SIG-M5 (cell line): ENCODE measurements around the gene OR1L6.

Source experiments
- DNase-seq: peaks from one replicate; lab custom pipeline; 2025; lab: John Stamatoyannopoulos, UW

OR1L6 gene

GRCh38 chr9:122742003-122742402, at the start of gene OR1L6:
Gene OR1L6 (plus strand): TSS chr9:122742303. CDS start chr9:122749848, 7,545 bp downstream.
- DNase-seq: no peak

- no peak for DNase-seq
Observed at GRCh38 chr9:122695696-122696095, 46.4 kb upstream of the OR1L6 start.

- DNase-seq: no peak
Observed at GRCh38 chr9:122718038-122718437, 24.1 kb upstream of the OR1L6 start.

GRCh38 chr9:122719218-122719617, 22.9 kb upstream of the OR1L6 start:
- no peak for DNase-seq

GRCh38 chr9:122723690-122724089, 18.4 kb upstream of the OR1L6 start, which contains the start of gene OR1L4:
Gene OR1L4 (plus strand): TSS chr9:122723990. CDS start chr9:122723990, 0 bp downstream.
- DNase-seq: no peak

- no peak for DNase-seq
Observed at GRCh38 chr9:122754825-122755224, 12.7 kb downstream of the OR1L6 start.

GRCh38 chr9:122767817-122768216, 25.7 kb downstream of the OR1L6 start:
- DNase-seq: no peak

GRCh38 chr9:122777052-122777451, 34.9 kb downstream of the OR1L6 start:
- no peak for DNase-seq

- no peak for DNase-seq
Observed at GRCh38 chr9:122777935-122778627, 36.0 kb downstream of the OR1L6 start.

- no peak for DNase-seq
Observed at GRCh38 chr9:122779181-122779580, 37.1 kb downstream of the OR1L6 start.

- DNase-seq: no peak
Observed at GRCh38 chr9:122780026-122780425, 37.9 kb downstream of the OR1L6 start.

GRCh38 chr9:122781671-122782070, 39.6 kb downstream of the OR1L6 start:
- DNase-seq: no peak

- no peak for DNase-seq
Observed at GRCh38 chr9:122785269-122785668, 43.2 kb downstream of the OR1L6 start.

- DNase-seq: no peak
Observed at GRCh38 chr9:122786338-122786737, 44.2 kb downstream of the OR1L6 start.

- no peak for DNase-seq
Observed at GRCh38 chr9:122788831-122789230, 46.7 kb downstream of the OR1L6 start, which contains the start of gene OR5C1. Gene OR5C1 (plus strand): TSS chr9:122788933. CDS start chr9:122788933, 0 bp downstream.

GRCh38 chr9:122789256-122790046, 47.3 kb downstream of the OR1L6 start:
- DNase-seq: no peak

GRCh38 chr9:122791872-122792669, 50.0 kb downstream of the OR1L6 start:
- DNase-seq: no peak

- no peak for DNase-seq
Observed at GRCh38 chr9:122797316-122798063, 55.4 kb downstream of the OR1L6 start.
